PC-9 (cell line): ENCODE data around the gene GALNT8.

ENCODE experiments used
- EZH2 ChIP-seq: fragments of 200-600 bp; sonication (generic); IDR thresholded peaks from 2 replicates; pipeline ENCODE4 v1.8.0; 2017; ENCODE audit warnings: antibody characterized with exemption, low read depth
- TF ChIP-seq, protein P1 (sequence below): fragments of 200-600 bp; sonication (generic); conservative IDR thresholded peaks from 2 replicates; pipeline ENCODE4 v1.6.1; 2017; ENCODE audit warnings: mixed run types, antibody characterized with exemption, mild to moderate bottlenecking, moderate library complexity

DNA sequence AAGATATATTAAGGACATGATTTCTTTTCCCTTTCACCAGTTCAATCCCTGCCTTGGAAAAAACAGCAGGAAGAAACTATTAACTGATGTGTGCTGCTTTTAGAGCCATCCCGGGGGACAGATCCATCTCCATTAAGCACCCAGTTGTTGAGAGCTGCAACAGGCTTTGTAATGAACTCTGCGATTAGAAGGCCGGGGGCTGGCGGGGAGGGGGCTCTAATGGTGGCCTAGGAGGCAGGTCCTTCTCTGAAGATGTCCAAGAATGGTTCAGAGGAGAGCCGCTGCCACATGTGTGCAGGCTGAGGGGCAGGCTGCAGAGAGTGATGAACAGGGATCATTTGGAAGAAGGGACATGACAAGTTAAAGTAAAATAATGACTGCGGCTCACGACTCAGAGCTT lies 67.8 kb downstream of the GALNT8 start:
- TF ChIP-seq, protein P1, sequence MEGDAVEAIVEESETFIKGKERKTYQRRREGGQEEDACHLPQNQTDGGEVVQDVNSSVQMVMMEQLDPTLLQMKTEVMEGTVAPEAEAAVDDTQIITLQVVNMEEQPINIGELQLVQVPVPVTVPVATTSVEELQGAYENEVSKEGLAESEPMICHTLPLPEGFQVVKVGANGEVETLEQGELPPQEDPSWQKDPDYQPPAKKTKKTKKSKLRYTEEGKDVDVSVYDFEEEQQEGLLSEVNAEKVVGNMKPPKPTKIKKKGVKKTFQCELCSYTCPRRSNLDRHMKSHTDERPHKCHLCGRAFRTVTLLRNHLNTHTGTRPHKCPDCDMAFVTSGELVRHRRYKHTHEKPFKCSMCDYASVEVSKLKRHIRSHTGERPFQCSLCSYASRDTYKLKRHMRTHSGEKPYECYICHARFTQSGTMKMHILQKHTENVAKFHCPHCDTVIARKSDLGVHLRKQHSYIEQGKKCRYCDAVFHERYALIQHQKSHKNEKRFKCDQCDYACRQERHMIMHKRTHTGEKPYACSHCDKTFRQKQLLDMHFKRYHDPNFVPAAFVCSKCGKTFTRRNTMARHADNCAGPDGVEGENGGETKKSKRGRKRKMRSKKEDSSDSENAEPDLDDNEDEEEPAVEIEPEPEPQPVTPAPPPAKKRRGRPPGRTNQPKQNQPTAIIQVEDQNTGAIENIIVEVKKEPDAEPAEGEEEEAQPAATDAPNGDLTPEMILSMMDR: no peak
- no peak for TF ChIP-seq EZH2
